GM18498 (cell line): ENCODE measurements around the gene TAS2R16.

ENCODE experiments used
- ATAC-seq: cut with Tn5 transposase; IDR thresholded peaks from one replicate; pipeline ENCODE4 v1.9.1; 2021; ENCODE audit warnings: mild to moderate bottlenecking, moderate library complexity; ENCODE audit not compliant: unreplicated experiment

TAS2R16 gene

GRCh38 chr7:122995600-122995999 is at the start of gene TAS2R16:
TSS of gene TAS2R16 (minus strand) at chr7:122995700. CDS start at chr7:122995634, 66 bp downstream.
- no peak for ATAC-seq

- no peak for ATAC-seq
These were observed 48.1 kb upstream of the TAS2R16 start for GRCh38 chr7:123043642-123044041.

- no peak for ATAC-seq
These were observed 45.6 kb upstream of the TAS2R16 start for GRCh38 chr7:123041101-123041500.

DNA sequence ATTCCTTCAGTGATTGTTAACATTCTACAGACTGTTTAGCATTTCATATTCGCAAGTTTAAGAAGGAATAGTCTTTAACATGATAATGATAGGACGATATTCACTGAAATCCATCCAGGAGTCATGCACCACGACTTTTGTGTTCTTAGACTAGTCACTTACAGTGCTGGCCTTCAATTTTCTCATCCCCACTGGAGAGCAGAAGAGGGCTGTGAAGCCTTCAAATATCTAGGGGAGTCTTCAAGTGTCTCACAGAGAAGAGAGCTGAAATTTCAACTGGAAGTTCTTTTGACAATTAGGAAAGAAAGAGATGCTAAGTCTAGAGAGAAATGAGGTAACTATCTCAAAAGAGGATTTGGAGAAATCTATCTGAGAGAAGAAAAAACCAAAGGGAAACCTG is 43.8 kb upstream of the TAS2R16 start:
- no peak for ATAC-seq

- ATAC-seq: no peak
These were observed 38.6 kb upstream of the TAS2R16 start for GRCh38 chr7:123034106-123034505.

DNA sequence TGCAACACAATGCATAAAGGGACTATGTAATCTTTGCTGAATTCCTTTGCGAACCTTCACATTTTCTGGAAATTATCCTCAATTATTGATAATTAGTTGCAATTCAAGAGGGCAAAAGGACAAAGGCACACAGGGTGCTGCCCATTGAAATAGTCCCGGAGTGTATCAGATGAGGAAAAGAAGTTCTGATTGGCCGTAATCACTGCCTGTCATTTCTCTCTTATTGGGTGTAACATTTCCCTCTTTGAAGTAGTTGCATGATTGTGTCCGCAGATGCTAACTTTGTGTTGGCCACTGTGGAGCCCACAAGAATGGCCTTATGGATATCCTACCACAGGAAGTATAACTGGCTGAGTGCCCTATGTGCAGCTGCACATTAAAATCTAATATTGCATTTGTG is 35.1 kb upstream of the TAS2R16 start:
- no peak for ATAC-seq

DNA sequence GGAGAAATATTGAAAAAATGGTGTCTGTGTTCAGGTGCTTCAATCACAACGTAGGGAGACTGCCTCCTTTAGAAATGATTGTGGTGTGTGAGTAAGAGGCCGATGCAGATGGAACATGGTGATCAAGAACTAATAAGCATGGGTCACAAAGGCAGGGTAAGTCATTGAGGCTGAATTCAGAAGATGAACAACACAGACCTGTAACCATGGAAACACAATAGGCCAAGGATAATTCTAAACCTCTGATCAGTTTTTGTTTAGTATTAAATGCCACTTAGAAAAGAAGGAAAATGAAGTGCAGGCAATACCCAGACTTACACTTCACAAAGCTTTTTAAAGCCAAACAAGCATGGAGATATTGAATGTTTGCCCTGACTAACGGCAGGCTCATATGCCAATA is 32.8 kb upstream of the TAS2R16 start:
- ATAC-seq: no peak

GRCh38 chr7:123026251-123026650 is 30.8 kb upstream of the TAS2R16 start:
- no peak for ATAC-seq

GRCh38 chr7:123024989-123025758 is 29.7 kb upstream of the TAS2R16 start:
- no peak for ATAC-seq

GRCh38 chr7:123023126-123023525 is 27.6 kb upstream of the TAS2R16 start:
- no peak for ATAC-seq

DNA sequence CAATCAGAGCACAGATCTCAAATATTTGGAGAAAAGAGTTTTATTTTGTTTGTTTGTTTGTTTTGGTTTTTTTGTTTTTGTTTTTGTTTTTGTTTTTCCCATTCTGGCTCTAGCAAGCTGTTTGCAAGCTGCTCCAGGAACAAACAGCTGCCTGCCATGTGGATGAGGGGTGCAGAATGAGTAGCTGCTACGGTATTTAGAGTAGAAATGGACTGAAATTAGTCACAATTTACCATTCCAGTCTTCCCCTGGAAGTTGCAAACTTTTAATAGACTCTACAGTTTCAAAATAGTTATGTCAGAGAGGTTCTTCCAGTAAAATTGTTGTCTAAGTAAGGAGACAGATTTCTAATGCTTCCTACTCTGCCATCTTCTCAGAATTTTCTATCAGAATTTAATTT is 27.1 kb upstream of the TAS2R16 start:
- no peak for ATAC-seq

DNA sequence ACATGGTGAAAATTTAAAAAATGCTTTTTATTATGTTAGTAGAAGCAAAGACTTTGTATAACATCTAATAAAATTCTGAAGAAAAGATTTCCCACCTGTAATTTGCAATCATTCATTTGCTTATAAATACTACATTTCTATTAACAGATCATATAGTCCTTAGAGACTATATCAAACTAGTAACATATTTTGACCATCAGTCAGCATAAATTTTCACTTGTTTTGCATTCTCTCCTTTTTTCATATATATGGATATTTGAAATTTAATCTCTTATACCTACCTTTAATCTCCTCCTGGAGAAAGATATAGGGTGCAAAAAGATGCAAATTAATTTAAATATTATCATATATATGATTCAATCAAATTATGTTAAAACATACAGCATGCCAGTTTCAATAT is 16.9 kb upstream of the TAS2R16 start:
- ATAC-seq: no peak

- no peak for ATAC-seq
These were observed 16.4 kb upstream of the TAS2R16 start for GRCh38 chr7:123011766-123012369.

GRCh38 chr7:123004931-123005330 is 9.4 kb upstream of the TAS2R16 start:
- ATAC-seq: no peak

DNA sequence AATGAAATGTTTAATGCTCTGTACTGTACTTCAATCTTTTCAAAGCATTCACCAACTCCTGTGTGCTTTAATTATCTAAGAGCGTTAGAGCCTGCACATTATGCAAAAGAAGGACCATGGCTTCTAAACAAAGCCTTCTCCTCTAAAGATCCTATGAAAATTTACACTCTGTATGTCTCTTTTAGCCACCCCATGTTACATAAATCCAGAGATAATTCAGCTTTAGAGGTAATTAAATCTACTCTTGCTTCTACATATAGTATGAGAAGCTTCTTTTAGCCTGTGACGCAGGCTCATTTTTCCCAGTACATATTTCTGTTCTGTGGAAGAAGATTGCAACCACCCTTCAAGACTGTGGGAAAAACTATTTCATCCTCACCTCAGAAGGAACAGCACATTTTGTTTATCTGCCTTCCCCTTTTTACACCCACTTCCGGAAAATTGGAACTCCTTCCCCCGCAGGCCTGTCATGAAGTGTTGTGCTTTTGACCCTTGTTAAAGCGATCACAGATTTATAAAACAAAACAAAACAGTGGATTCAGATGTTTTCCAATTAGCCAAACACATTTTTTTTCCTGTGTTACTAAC is 8.1 kb upstream of the TAS2R16 start:
- ATAC-seq: no peak

- ATAC-seq: no peak
These were observed 5.9 kb downstream of the TAS2R16 start for GRCh38 chr7:122989577-122989976.

DNA sequence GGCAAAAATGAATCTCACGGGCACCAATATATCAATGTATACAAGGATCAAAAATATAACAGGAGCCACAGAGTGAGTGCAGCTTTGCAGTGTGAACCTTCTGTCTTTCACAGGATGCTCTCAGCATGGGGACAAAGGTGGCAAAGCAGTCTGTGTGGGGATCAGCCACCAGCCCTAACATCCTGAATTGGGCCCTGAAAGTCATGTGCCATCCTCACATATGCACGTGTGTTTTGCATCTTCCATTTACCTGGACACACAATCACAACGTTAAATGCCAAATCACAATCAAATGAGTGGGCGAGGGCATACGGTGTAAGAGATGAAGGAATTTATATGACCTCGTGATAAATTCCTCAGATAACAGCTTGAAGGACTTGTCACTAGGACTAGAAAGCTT is 6.5 kb downstream of the TAS2R16 start:
- no peak for ATAC-seq

- no peak for ATAC-seq
These were observed 7.2 kb downstream of the TAS2R16 start for GRCh38 chr7:122988333-122988732.

GRCh38 chr7:122987463-122987862 is 8.0 kb downstream of the TAS2R16 start:
- ATAC-seq: no peak

- no peak for ATAC-seq
These were observed 11.5 kb downstream of the TAS2R16 start for GRCh38 chr7:122984021-122984420.

GRCh38 chr7:122983261-122983660 is 12.2 kb downstream of the TAS2R16 start:
- no peak for ATAC-seq

DNA sequence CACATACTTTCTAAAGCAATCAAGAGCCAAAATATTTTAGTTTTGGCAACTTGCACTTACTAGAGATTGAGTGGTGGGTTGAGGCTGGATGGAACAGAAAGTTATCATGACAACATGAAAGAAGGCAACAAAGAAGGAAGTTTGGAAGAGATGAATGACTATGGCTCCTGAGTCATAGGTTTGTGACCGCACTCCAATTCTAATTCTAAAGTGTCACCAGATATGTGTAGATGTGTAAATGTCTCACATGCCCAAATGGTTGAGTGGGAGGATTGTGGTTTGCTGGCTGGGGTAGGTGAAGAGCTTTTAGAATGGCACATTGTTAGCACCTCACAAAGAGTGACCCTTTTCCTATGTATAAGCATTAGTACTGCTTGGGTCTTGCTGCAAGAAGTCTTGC is 20.2 kb downstream of the TAS2R16 start:
- no peak for ATAC-seq
